T-helper 1 cell (primary cell): ENCODE results near the gene QSOX2.

ENCODE experiments used
- DNase-seq, 5 donors: peaks; one replicate each; pipeline ENCODE4 v3.0.0-alpha.2; 2012 to 2020

Gene QSOX2

DNA sequence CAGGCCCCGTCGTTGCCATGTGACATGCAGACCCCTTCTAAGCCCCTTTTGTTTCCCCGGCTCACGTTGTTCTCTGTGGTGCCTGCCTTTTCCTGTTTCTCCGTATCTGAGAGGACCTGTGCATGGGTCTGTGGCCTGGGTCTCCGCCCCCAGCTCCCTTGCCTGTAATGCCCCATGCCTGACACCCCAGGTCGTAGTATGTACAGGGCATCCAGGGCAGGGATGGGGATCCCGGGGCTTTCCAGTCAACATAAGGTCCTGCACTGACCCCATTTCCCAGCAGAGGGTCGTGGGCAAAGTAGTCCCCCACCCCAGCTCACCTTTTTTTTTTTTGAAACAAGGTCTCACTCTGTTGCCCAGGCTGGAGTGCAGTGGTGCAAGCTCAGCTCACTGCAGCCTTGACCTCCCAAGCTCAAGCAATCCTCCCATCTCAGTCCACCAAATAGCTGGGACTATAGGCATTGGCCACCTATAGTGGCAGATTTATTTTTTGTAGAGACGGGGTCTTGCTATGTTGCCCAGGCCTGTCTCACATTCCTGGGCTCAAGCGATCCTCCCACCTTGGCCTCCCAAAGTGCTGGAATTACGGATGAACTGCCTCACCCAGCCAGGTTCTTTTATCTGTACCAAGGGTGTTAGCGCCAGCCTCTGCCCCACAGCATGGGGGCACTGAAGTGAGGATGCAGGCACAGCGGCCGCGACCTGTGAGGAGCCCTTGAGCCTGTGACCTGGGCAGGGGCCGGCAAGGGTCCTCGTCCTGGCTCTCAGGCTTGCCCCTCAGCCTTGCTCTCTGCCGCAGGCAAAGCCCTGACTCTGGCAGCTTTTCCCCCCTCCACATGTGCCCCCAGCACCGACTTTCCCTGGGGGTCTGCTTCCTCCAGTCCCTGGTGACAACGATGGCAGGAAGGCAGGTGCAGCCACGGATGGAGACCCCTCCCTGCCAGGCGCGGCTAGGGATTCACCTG lies 19.1 kb upstream of the QSOX2 start:
- DNase-seq: no peak

DNA sequence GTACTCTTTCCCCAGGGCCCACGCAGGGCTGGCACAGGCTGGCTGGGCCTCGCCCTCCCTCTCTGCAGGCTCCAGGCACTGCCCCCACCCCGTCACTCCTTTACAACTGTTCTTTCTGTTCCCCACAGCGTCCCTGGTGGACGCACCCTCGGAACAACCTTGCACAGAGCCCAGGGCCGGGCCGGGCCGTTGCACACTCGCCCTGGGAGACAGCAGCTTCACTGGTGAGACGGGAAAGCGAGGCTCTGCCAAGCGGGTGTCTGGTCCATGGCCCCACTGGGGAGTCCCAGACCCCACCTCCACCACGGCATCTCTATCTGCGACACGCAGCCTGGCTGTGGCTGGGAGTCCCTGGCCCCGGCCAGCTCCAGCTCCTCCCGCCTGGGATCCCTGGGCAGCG lies 18.4 kb upstream of the QSOX2 start:
- DNase-seq: no peak

DNA sequence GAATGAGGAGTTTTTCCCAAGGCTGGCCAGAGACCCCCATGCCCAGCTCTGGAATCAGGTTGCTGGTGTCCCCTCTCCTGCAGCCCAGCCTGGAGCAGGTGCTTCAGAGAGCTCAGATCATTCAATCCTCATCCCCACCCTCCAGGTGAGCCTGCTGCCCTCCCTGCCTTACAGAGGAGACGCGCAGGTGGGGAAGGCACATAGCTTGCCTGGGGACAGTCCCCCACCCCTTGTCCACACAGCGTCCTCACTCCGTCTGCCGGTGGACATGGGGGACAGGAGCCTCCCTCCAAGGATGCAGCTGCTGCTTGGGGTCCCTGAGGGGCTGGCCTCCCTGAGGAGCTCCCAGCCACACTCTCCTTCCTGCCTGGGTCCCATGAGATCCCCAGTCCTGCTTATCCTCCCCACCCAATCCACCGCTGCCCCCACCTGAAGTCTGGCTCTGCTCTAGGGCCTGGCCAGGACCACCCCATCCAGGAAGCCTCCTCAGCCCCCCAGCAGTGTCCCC lies 17.1 kb upstream of the QSOX2 start:
- DNase-seq: no peak

DNA sequence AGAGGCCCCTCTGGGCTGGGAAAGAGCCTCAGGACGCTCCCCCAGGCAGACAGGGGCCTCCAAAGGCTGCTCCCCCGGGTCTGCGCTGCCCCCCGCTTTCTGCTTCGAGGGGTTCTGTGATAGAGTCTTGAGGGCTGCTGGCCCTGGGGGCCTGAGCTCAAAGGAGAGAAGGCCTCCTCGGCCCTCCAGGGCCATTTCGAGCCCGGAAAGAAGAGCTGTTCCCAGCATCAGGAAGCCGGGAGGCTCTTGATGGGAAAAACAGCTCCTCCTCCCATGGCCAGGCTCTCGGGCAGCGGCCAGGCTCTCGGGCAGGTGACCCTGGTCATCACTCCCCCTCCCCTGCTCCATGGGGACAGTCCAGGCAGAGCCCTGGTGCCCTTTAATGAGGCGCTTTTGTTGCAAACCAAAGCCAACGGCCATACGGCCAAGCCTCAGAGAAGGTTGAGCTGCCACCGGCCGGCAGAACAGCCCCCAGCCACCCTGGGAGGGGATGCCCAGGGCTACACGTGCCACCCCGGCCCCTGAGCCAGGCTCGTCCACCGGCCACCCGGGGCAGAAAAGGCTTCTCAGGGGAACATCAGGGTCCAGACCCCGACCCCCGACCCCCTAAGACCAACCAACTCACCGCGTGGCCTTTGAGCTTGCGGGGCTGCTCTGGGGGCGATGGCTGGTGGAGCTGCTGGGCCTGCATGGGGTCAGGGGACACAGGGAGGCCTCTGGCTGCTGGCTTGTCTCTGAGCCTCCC lies 16.2 kb upstream of the QSOX2 start:
- DNase-seq: no peak

DNA sequence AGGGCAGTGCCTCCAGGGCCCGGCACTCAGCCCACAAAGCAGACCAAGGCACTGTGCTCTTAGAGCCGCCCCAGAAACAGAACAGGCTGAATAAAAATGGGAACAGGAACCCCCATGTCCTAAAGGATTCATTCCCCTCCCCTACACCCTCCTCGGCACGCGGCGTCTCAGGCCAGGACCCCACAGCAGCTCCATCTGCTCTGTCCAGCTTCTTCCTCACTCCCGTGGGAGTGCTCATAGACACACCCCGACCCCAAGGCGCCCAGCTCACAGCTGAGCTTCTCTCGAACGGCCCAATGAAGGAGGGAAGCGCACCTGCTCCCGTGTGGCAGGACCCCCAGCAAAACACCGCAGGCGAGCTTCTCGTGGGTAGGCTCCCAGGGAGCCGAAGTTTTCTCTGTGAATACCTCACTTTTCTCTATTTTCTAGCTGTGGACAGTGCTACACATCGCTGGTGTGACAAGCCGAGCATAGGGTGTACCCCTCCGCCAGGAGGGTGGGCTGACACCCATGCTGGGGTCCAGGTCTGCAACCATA lies 15.4 kb upstream of the QSOX2 start:
- no peak for DNase-seq

DNA sequence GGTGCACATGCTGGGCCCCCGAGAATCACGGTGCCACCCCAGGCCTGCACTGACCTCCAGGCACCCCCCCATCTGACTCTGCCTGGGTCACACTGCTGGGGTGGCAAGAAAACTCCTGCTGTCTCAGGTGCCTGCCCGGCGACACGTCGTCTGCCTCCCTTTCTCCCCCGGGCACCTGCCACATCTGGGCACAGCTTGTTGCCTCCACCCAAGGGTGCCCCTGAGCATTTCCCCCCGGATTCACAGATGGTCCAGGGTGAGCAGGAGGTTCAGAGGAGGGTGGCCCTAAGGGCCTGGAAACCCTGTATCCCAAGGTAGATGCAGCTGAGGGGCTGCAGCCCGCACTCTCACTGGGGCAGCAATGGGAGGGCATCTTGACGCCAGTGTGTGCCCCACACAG lies 14.9 kb upstream of the QSOX2 start:
- no peak for DNase-seq

DNA sequence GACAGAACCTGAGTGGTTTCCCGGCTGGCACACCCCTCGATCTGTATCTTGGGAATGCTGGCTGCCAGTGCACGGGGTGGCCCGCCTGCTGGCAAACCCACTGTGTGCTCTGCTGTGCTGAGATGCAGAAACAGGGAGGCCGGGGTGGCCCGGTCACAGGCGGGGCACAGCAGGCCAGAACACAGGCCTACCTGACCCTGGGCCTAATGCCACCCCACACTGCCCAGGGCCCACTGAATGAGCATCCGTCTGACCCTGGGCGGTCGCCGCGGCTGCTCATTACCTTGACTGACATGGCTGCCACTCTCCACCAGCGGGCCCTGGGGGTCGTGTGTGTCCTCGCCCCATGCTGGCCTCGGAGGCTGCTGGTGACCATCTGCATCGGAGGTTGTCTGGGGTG lies 14.2 kb upstream of the QSOX2 start:
- DNase-seq: no peak

DNA sequence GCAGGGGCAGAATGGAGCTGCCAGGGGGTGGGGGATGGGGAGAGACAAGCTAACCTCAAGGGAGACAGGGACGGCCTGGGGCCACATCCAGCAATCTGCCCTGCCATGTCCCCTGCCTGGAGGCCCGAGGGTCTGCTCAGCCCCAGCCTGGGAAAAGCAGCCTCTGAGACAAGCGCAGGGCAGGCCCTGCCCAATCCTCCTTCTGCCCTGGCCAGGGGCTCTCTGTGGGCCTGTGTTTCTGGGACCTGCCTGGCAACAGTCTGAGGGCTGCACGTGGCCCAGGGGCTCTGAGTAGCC lies 13.9 kb upstream of the QSOX2 start:
- no peak for DNase-seq

DNA sequence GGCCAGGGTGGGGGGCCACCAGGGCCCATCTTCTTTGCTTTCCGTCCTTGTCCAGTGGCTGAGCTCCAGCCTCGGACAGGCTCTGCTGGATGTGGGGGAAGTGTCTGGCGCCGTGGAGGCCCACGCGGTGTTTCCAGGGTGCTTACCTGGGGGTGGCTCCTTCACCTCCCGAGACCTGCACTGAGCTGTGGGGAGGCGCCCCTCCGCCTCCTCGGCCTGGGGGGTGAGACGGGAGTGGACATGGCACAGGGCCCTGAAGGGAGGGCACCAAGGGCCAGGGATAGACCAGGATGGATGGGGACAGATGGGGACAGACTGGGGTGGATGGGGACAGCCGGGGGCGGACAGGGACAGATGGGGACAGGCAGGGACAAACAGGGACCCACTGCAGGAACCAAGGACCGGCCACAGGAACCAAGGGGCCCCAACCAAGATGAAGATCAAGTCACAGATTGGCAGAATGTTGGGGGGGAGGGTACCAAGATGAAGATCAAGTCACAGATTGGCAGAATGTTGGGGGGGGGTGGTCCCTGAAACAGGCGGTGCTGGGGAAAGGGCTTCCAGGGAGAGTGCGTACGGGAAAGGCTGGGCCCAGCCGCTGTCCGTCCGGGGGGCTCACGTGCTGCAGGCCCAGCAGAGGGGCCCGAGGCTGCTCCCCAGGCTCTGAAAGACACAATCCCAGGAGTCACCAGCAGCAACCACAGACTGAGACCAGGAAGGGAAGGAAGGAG lies 13.3 kb upstream of the QSOX2 start:
- no peak for DNase-seq

DNA sequence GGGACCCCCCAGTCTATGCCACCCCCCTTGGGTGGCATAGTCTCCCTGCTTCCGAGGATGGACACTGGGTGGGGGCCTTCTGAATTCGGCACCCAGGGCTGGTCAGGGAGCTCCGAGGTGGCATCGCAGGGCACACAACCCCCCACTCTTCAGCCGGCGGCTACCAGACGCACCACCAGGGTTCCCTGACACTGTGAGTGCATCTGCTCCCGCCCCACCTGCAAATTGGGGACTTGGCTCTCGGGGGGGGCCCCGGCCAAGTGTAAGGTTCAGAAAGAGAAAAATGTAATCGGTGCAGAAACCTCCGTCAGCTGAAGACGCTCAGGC lies 12.7 kb upstream of the QSOX2 start:
- no peak for DNase-seq

DNA sequence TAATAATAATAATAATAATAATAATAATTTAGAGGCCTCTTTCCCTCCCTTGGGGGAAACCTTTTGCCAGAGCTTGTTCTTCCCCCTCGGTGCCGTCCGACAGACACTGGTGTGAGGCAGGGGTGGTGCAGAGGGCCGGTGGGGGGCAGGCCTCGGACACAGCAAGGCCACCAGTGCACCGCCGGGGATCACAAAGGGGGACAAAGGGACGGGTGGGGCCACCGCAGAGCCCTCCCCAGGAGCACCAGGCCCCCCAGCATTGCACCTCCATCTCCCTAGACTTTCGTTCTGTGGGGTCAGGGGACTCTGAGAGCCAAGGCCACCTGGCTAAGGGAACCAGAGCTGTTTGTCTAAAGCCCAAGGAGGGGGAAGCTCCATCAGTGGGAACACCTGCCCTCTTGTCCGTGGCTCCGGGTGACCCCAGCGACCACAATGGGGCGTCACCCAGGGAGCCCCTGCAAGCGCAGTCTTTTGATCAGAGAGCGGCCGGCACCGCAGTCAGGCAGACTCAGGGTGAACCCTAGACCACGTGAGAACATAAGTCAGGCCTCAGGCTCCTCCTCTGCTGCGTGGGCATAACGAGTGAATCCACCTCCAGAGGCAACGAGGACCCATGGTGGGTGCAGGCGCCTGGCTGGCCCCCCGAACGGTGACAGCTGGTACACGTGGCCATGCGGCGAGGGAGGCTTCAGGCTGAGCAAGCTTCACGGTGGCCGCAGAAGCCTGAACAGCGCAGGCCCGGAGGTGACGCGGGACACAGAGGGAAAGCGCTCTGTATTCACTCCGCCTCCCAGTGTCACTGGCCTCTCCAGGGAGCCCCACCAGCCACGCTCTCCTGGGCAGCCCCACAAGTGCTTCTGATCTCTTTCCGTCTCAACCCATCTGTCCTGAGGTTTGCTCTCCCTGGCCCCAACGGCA lies 12.0 kb upstream of the QSOX2 start:
- DNase-seq: no peak

DNA sequence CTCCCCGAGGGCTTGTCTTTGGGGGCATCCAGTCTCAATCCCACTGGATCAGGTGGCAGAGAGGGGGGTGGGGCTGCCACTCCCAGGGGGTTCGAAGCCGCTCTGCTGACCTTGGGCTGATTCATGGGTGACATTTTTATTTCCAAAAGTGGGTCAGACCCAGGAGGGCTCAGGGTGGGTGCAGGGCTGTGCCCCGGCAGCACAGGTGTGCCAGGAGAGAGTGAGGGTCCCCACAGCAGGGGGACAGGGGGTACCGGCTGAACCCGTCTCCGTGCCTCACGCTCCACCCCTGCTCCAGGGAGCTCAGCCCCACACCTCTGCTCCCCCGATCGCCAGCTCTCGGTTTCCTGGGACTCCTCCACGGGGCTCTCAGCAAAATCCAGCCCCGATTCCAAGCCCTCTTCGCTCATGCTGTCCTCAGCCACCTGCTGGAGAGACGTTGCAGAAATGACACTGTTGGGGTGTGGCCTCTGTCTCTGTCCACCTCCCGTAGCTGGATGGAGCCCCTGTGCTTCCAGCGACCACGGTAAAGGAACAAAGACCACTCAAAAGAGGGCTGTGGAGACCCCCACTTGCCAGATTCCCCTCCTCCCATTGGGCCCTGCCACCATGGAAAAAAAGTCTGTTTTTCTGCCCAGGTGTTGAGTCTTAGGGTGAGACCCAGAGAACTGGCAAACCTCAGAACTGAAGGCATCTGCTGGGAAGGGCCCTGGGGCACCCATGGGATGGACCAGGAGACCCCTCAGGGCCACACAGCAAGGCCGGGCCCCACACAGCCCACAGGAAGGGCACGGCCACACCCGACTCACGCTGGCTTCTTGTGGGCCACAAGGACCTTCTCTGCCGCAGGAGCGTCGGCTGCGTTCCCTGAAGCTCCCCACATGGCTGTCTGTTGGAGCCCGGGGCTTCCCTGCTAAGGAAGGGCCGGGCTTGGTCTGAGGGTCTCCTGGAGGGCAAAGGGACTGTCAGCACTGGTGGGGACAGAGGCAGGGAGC lies 10.6 kb upstream of the QSOX2 start:
- no peak for DNase-seq

DNA sequence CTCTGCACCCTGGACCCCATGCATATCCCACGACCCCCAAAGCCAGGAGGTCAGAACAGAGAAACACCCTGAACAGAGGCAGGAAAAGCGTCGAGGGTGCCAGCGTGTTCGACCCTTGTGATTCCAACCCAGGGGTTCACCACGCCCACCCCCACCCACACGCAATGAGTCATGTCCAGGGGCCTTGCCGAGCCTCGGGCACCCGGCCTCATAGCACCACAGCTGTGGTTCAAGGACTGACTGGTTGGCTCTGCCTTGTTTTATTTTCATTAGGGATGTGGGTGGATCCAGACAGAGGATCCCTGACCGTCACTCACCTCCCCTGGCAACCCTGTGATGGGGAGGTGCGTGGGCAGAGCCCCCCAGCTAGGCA lies 9.5 kb upstream of the QSOX2 start:
- no peak for DNase-seq

DNA sequence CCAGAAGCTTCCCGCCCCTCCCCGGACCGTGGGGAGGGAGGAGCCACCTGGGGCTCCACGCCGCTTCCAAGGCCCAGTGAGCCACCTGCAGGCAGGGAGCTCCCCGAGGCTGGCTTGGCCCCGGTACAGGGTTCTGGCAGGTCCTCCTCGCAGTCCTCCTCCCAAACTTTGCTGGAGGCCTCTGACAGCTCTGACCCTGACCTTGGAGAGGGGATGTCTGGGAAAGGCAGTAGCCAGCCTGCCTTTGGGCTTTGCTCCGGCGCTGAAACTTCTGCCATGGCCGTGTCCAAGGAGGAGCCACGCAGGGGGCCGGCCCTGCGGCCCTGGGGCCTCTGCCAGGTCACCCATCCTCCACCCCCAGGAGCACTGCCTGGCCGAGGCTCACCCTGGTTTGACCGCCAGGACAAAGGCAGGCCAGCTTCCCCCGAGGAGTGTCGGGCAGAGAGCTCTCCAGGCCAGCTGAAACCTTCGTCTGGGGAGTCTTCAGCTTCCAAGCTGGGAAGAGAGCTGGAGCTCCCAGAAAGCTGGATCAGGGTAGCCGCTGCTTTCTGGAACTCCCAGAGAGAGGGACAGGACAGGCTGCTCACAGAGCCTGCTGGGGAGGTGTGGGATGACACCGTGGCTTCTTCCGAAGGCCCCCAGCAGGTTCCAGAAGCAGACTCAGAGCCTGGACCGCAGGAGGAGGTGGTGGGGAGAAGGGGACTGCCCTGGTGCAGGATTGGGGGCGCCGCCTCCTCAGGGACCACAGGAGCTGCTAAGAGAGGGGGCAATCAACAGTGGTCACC lies 9.0 kb upstream of the QSOX2 start:
- DNase-seq: no peak

DNA sequence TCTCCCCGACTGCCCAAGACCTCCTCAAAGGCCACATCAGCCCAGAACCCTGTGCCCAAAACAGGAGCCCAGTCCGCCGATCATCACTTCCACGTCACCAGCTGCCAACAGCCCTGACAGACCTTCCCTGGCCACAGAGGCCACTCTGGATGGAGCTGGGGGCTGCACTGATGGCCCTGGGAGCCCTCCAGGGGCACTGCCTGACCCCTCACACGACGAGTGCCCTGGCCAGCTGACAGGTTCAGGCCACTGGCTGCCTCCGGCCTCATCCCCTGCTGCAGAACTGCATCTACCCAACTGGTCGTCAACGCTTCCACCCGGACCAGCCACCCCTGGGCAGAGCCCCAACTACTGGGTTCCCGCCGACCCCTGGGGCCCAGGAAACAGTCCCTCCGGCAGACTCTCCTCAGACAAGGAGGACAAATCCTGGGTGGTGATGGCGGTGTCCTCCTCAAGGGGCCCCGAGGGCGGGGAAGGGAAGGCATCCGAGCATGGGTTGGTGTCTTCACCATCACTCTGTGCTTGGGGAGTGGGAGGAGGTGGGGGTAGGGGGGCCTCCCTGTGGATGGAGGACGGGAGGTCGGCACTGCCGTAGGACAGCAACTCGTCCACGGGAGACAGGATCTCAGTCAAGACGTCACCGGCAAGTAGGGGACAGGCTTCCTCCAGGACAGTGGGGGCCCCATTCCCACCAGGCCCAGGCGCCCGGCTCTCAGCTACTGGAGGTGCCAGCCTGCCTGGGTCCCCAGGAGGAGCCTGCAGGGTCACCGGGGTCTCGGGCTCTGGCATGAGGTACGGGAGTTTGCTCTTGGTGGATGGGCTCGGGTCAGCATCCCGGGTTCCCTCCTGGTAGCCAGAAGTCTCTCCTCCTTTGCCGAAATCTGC lies 7.9 kb upstream of the QSOX2 start:
- DNase-seq: no peak

DNA sequence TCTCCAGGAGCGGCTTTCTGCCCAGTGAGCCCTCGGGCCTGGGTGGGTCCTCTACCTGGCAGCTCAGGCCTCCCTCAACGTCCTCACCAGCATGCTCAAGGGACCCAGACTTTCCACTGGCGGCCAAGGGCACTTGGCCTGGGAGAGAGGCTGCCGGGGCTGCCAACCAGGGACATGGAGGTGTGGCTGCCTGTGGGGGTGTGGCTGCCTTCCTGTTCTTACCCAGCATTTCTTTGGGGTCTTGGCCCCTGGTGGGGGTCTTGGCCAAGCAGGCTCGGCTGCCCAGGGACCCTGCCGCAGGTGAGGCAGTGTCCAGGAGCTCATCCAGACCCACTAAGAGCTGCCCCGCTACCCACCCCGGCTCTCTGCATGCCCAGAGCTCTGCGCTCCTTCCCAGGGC lies 7.2 kb upstream of the QSOX2 start:
- DNase-seq: no peak

DNA sequence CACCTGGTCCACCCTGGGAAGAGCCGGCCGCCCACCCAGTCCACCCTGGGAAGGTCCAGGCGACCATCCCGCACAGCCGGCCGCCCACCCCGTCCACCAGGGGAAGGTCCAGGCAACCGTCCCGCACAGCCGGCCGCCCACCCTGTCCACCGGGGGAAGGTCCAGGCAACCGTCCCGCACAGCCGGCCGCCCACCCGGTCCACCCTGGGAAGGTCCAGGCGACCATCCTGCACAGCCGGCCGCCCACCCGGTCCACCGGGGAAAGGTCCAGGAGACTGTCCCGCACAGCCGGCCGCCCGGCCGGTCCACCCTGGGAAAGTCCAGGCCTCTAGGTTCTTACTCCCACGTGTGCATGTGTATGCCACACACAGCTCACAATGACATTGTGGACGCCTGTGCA lies 6.7 kb upstream of the QSOX2 start:
- no peak for DNase-seq

DNA sequence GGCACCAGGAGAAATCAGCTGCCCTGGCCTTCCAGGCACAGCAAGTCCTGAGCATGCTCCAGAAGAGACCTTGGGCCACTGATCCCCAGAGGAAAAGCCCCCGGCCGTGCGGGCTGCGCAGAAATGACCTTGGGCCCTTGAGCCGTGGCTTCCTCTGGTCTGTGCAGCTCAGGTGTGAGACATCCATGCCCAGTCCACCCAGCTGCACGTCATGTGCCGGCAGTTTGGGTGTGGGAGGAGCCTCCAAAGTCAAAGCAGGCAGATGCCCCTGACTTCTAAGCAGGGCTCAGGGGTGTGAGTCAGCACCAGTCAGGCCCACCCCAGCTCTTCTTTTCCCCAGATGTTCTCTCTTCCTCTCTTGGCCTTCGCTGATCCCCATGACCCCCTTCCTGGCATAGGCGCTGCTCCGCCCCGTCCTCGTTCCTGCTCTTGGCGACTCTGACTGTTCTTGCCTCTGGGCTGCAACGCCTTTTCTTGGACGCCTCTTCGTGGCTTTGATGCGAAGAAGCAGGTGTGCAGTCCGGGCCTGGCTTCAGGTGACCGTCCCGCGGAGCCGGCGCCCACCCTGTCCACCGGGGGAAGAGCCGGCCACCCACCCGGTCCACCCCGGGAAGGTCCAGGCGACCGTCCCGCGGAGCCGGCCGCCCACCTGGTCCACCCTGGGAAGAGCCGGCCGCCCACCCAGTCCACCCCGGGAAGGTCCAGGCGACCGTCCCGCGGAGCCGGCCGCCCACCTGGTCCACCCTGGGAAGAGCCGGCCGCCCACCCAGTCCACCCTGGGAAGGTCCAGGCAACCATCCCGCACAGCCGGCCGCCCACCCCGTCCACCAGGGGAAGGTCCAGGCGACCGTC lies 5.9 kb upstream of the QSOX2 start:
- DNase-seq: no peak
